ENCODE results near the gene ORC5. TPM values are rescaled to one million over a fixed set of nuclear protein-coding genes. Genes with fewer than 3 reads are reported as not detected.

Gene ORC5
- total RNA-seq, 1 donor from 2014 or later, result 16.7 TPM

- Histone ChIP-seq H3K4me3 (ENCODE audit: low read depth, low read length) (no peak overlapping the region), H3K27me3 (ENCODE audit: control insufficient read depth, insufficient read depth, low read length) (no peaks in the 10 kb centered on the region), H3K36me3 (ENCODE audit: control insufficient read depth, insufficient read depth, low read length) (no peaks in the 10 kb centered on the region)
- no peak for DNase-seq (ENCODE audit: low read depth)
- no peak for TF ChIP-seq CTCF (IDR thresholded peaks at IDR 0.05; ENCODE audit: insufficient read depth, low read length, poor library complexity, severe bottlenecking)
Observed at GRCh38 chr7:104135760-104136558, 71.9 kb downstream of the ORC5 start.

- H3K36me3 ChIP-seq (ENCODE audit: control insufficient read depth, insufficient read depth, low read length), result no peaks in the 10 kb centered on the region
- H3K27me3 ChIP-seq (ENCODE audit: control insufficient read depth, insufficient read depth, low read length), result no peaks in the 10 kb centered on the region
- H3K4me3 ChIP-seq (ENCODE audit: low read depth, low read length), result no peak overlapping the region
- no peak for DNase-seq (ENCODE audit: low read depth)
- no peak for TF ChIP-seq CTCF (IDR thresholded peaks at IDR 0.05; ENCODE audit: insufficient read depth, low read length, poor library complexity, severe bottlenecking)
Observed at GRCh38 chr7:104133238-104133637, 74.6 kb downstream of the ORC5 start.

GRCh38 chr7:104130726-104131125 is 77.1 kb downstream of the ORC5 start:
- DNase-seq (ENCODE audit: low read depth), result no peak
- no peaks in the 10 kb centered on the region for H3K36me3 ChIP-seq (ENCODE audit: control insufficient read depth, insufficient read depth, low read length)

GRCh38 chr7:104127204-104127603 is 80.6 kb downstream of the ORC5 start:
- Histone ChIP-seq H3K27me3 (ENCODE audit: control insufficient read depth, insufficient read depth, low read length) (no peaks in the 10 kb centered on the region), H3K36me3 (ENCODE audit: control insufficient read depth, insufficient read depth, low read length) (no peaks in the 10 kb centered on the region), H3K4me3 (ENCODE audit: low read depth, low read length) (no peak overlapping the region)
- DNase-seq (ENCODE audit: low read depth), result no peak
- TF ChIP-seq CTCF (IDR thresholded peaks at IDR 0.05; ENCODE audit: insufficient read depth, low read length, poor library complexity, severe bottlenecking), result no peak

More at GRCh38 chr7:104130726-104131125, 77.1 kb downstream of the ORC5 start:
- Histone ChIP-seq H3K27me3 (ENCODE audit: control insufficient read depth, insufficient read depth, low read length) (no peaks in the 10 kb centered on the region), H3K4me3 (ENCODE audit: low read depth, low read length) (no peak overlapping the region)
- TF ChIP-seq CTCF (IDR thresholded peaks at IDR 0.05; ENCODE audit: insufficient read depth, low read length, poor library complexity, severe bottlenecking), result no peak

- no peak for TF ChIP-seq CTCF (IDR thresholded peaks at IDR 0.05; ENCODE audit: insufficient read depth, low read length, poor library complexity, severe bottlenecking)
- Histone ChIP-seq H3K4me3 (ENCODE audit: low read depth, low read length) (no peak overlapping the region), H3K36me3 (ENCODE audit: control insufficient read depth, insufficient read depth, low read length) (no peaks in the 10 kb centered on the region), H3K27me3 (ENCODE audit: control insufficient read depth, insufficient read depth, low read length) (no peaks in the 10 kb centered on the region)
- DNase-seq (ENCODE audit: low read depth), result no peak
Observed at GRCh38 chr7:104126411-104126841, 81.4 kb downstream of the ORC5 start.

Measured in kidney epithelial cell (primary cell).